HepG2 (cell line): ENCODE data around the gene SLC38A9. TPM values are rescaled to one million over a fixed set of nuclear protein-coding genes. Genes with fewer than 3 reads are reported as not detected.

Experiments
- ATAC-seq: fragments of 200-7000 bp; cut with Tn5 transposase; 3 replicates; pipeline ENCODE4 v1.9.1; 2020; ENCODE audit warnings: mild to moderate bottlenecking, moderate library complexity
- BruUV-seq: library from RNA; stranded (reverse); fragments of 400-500 nt; replicated peaks from 2 replicates; lab custom pipeline; 2021; lab: Mats Ljungman, UMichigan
- CTCF ChIA-PET: fragments of 300-600 bp; formaldehyde crosslinking; extraction: SDS; loops from one replicate; lab custom pipeline; 2021; ENCODE audit warnings: low total read pairs, inconsistent platforms, low intra/inter-chr PET ratio; lab: Yijun Ruan, JAX
- POLR2A ChIA-PET: fragments of 350-600 bp; sonication (Branson Sonifier 250); formaldehyde crosslinking; loops from one replicate; lab custom pipeline; 2020; ENCODE audit warnings: antibody characterized with exemption, inconsistent platforms; lab: Yijun Ruan, JAX
- DNase-seq: peaks from one replicate; pipeline ENCODE4 v3.0.0-alpha.2; 2015; ENCODE audit warnings: low spot score
- FAIRE-seq: peaks from 3 replicates; lab custom pipeline; 2011; peaks lifted over from hg19 to GRCh38; lab: Jason Lieb, UNC
- H2AFZ ChIP-seq: one replicate; pipeline ENCODE4 v1.6.1; 2011; ENCODE audit warnings: low read length, inconsistent platforms
- H3K27ac ChIP-seq: fragments of 300-600 bp; 3 replicates; pipeline ENCODE4 v1.8.0; 2011; ENCODE audit warnings: mixed run types, mild to moderate bottlenecking, mixed read lengths, low read length, inconsistent platforms; ENCODE audit not compliant: insufficient read depth; ENCODE audit errors: extremely low read length
- H3K27me3 ChIP-seq, 2 experiments: fragments of 200-600 bp in 1 of 2; 2 replicates in 1 of 2; 3 replicates in 1 of 2; pipeline versions ENCODE4 v1.6.0 to v1.8.0; 2011; ENCODE audit warnings: low read length in 2 of 2, mild to moderate bottlenecking in 2 of 2, moderate library complexity in 2 of 2, inconsistent platforms in 1 of 2; ENCODE audit not compliant: insufficient read depth in 2 of 2, control insufficient read depth in 1 of 2
- H3K36me3 ChIP-seq, 2 experiments: fragments of 200-600 bp in 1 of 2; replicated peaks in 1 of 2; 2 replicates in 1 of 2; 3 replicates in 1 of 2; pipeline versions ENCODE4 v1.5.1 to v1.8.0; 2011; ENCODE audit warnings: low read length in 2 of 2, inconsistent platforms in 1 of 2; ENCODE audit not compliant: insufficient read depth in 2 of 2, control insufficient read depth in 1 of 2
- H3K4me1 ChIP-seq: 2 replicates; pipeline ENCODE4 v1.5.1; 2012; ENCODE audit warnings: low read length, inconsistent platforms; ENCODE audit not compliant: insufficient read depth
- H3K4me2 ChIP-seq: 2 replicates; pipeline ENCODE4 v1.6.0; 2011; ENCODE audit warnings: low read depth, low read length, inconsistent platforms
- H3K4me3 ChIP-seq, 3 experiments: fragments of 200-600 bp in 1 of 3; sonication (generic), shearing (Covaris generic) in 1 of 3; replicated peaks in 1 of 3; 2 replicates each; pipeline ENCODE4 v1.5.1; 2011 to 2016; ENCODE audit warnings: low read length in 3 of 3, inconsistent platforms in 2 of 3, low read depth in 2 of 3, mild to moderate bottlenecking in 2 of 3, control low read depth in 1 of 3, mixed read lengths in 1 of 3; ENCODE audit not compliant: insufficient read depth in 1 of 3
- H3K79me2 ChIP-seq: one replicate; pipeline ENCODE4 v1.6.1; 2011; ENCODE audit warnings: low read length, inconsistent platforms; ENCODE audit not compliant: insufficient read depth
- H3K9ac ChIP-seq: 2 replicates; pipeline ENCODE4 v1.6.0; 2011; ENCODE audit warnings: mild to moderate bottlenecking, low read depth, low read length, inconsistent platforms; ENCODE audit not compliant: insufficient read depth
- H3K9me3 ChIP-seq: 2 replicates; pipeline ENCODE4 v1.5.1; 2012; ENCODE audit warnings: mild to moderate bottlenecking, low read length
- H4K20me1 ChIP-seq: 2 replicates; pipeline ENCODE4 v1.6.0; 2011; ENCODE audit warnings: inconsistent platforms, mild to moderate bottlenecking, low read length, moderate library complexity; ENCODE audit not compliant: insufficient read depth
- ARHGAP35 ChIP-seq: sonication (generic); formaldehyde crosslinking; IDR thresholded peaks from 2 replicates; pipeline ENCODE4 v1.9.0; 2022; ENCODE audit warnings: mild to moderate bottlenecking, inconsistent platforms, moderate library complexity, missing genetic modification reagents, borderline replicate concordance
- RORA ChIP-seq: sonication (generic); formaldehyde crosslinking; IDR thresholded peaks from 2 replicates; pipeline ENCODE4 v1.5.0; 2020; ENCODE audit warnings: mild to moderate bottlenecking, missing genetic modification reagents, moderate library complexity
- TBX3 ChIP-seq: fragments of 450-650 bp; IDR thresholded peaks from 2 replicates; pipeline ENCODE4 v1.6.1; 2017; ENCODE audit warnings: antibody characterized with exemption, mild to moderate bottlenecking, inconsistent platforms, borderline replicate concordance
- ZFP36L1 ChIP-seq: sonication (generic); formaldehyde crosslinking; IDR thresholded peaks from 2 replicates; pipeline ENCODE4 v1.8.0; 2022; ENCODE audit warnings: mild to moderate bottlenecking, missing genetic modification reagents, moderate library complexity
- ZNF451 ChIP-seq: sonication (generic); formaldehyde crosslinking; IDR thresholded peaks from 2 replicates; pipeline ENCODE4 v1.5.0; 2020; ENCODE audit warnings: mild to moderate bottlenecking, missing genetic modification reagents
- ZNF460 ChIP-seq: sonication (generic); formaldehyde crosslinking; IDR thresholded peaks from 2 replicates; pipeline ENCODE4 v1.5.1; 2020; ENCODE audit warnings: missing genetic modification reagents, mild to moderate bottlenecking, borderline replicate concordance
- ZNF510 ChIP-seq: sonication (generic); formaldehyde crosslinking; IDR thresholded peaks from 2 replicates; pipeline ENCODE4 v1.4.0; 2020; ENCODE audit warnings: low read depth, mild to moderate bottlenecking, missing genetic modification reagents
- ZNF766 ChIP-seq: sonication (generic); formaldehyde crosslinking; IDR thresholded peaks from 2 replicates; pipeline ENCODE4 v1.5.0; 2020; ENCODE audit warnings: missing genetic modification reagents, borderline replicate concordance
- ZNF772 ChIP-seq: sonication (generic); formaldehyde crosslinking; IDR thresholded peaks from 2 replicates; pipeline ENCODE4 v1.5.0; 2020; ENCODE audit warnings: mild to moderate bottlenecking, missing genetic modification reagents
- ZNF816 ChIP-seq: sonication (generic); formaldehyde crosslinking; IDR thresholded peaks from 2 replicates; pipeline ENCODE4 v1.8.0; 2022; ENCODE audit warnings: missing genetic modification reagents, mild to moderate bottlenecking, borderline replicate concordance
- WGBS: methylation state at CpG from one replicate; pipeline ENCODE4 v1.1.6; 2017; ENCODE audit warnings: low lambda C conversion rate; 5-methylcytosine and 5-hydroxymethylcytosine counted together
- in situ Hi-C: cut with HindIII; loops from 2 replicates; pipeline ENCODE4 v1.10.0; 2017; ENCODE audit warnings: low pct_unique_long_range_greater_than_20kb; ENCODE audit not compliant: extremely low pct_ligation_motif_present
- intact Hi-C: fragments of 100-400 bp; cut with micrococcal nuclease; formaldehyde crosslinking; loops from one replicate; pipeline ENCODE4 v1.10.0; 2022; ENCODE audit not compliant: unreplicated experiment
- polyA plus RNA-seq, 8 experiments: library from polyadenylated mRNA; depleted of rRNA in 3 of 8; stranded (reverse) in 7 of 8; unstranded in 1 of 8; fragments of >200 nt; fragmentation: Illumina TruSeq in 4 of 8; extraction: Trizol in 4 of 8; gene quantifications; 2 replicates each; pipeline versions ENCODE4 v1.2.1 to v1.2.3, GENCODE V29; 2011 to 2016; ENCODE audit warnings: low read depth in 4 of 8, missing spikeins in 1 of 8, mixed read lengths in 1 of 8; ENCODE audit not compliant: insufficient read depth in 1 of 8
- total RNA-seq, 5 experiments: library from RNA; depleted of rRNA; stranded (reverse); fragments of >200 nt; fragmentation: Illumina TruSeq; extraction: Trizol; gene quantifications; 2 replicates each; pipeline ENCODE4 v1.2.3, GENCODE V29; 2016; ENCODE audit warnings: low read depth in 1 of 5
- TF ChIP-seq, protein P1 (sequence below): sonication (generic); formaldehyde crosslinking; IDR thresholded peaks from 2 replicates; pipeline ENCODE4 v1.8.0; 2023; ENCODE audit warnings: mild to moderate bottlenecking, missing genetic modification reagents
- TF ChIP-seq, protein P2 (sequence below): sonication (generic); formaldehyde crosslinking; IDR thresholded peaks from 2 replicates; pipeline ENCODE4 v1.8.1; 2023; ENCODE audit warnings: mild to moderate bottlenecking, missing genetic modification reagents

Gene SLC38A9
- total and polyA plus RNA-seq, 2 of the 13 experiments (the other 11 are each of a cell fraction or from before 2014, with no cell fraction given): 19.3 to 36.0 TPM

DNA sequence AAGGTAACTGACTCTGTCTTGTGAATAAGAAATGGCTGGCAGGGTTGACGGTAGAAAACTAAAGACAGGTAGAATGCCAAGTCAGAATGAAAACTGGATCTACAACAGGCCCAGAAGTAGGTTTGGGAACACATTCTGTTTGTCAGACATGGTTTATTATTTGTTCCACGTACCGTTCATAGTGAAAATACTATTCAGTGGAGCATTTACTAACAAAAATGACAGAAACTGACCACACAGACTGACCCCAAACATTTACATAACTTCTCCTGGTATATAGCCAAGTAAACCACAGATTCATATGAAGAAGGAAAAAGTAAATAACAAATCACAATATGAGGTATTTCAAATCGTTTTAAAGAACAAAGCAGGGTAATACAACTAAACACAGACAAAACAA, 73.7 kb downstream of the SLC38A9 start:
- DNase-seq (no peak), ATAC-seq (no peak), FAIRE-seq (no peak)
- in situ Hi-C loops: no loop called here
- no peak overlapping the region for H3K9ac ChIP-seq
- BruUV-seq: no TSS peak
- H3K36me3 ChIP-seq: no peaks in the 10 kb centered on the region
- no peaks in the 10 kb centered on the region for H3K79me2 ChIP-seq
- H3K27ac ChIP-seq: no peak overlapping the region
- H3K4me3 ChIP-seq: no peak overlapping the region
- intact Hi-C loops: no loop called here
- 77% methylated on average over 4 of the region's 4 CpGs for WGBS
- ChIA-PET CTCF (no interaction called here), POLR2A (no interaction called here)
- no peak overlapping the region for H2AFZ ChIP-seq
- no peak overlapping the region for H3K4me2 ChIP-seq
- no peaks in the 10 kb centered on the region for H3K9me3 ChIP-seq
- H3K27me3 ChIP-seq: no peaks in the 10 kb centered on the region
- H4K20me1 ChIP-seq: no peaks in the 10 kb centered on the region
- H3K4me1 ChIP-seq: peaks cover 11% of the 10 kb centered on the region
- TF ChIP-seq ZNF510: no peak
- TF ChIP-seq TBX3: no peak
- no peak for TF ChIP-seq ZFP36L1 (CRISPR knock-in tag)
- TF ChIP-seq ARHGAP35: no peak
- no peak for TF ChIP-seq ZNF772
- TF ChIP-seq, protein P1, sequence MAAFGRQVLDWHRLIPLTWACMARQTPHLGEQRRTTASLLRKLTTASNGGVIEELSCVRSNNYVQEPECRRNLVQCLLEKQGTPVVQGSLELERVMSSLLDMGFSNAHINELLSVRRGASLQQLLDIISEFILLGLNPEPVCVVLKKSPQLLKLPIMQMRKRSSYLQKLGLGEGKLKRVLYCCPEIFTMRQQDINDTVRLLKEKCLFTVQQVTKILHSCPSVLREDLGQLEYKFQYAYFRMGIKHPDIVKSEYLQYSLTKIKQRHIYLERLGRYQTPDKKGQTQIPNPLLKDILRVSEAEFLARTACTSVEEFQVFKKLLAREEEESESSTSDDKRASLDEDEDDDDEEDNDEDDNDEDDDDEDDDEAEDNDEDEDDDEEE (CRISPR knock-in tag): no peak
- no peak for TF ChIP-seq ZNF766 (CRISPR knock-in tag)
- no peak for TF ChIP-seq ZNF451 (CRISPR knock-in tag)
- no peak for TF ChIP-seq RORA (CRISPR knock-in tag)
- TF ChIP-seq ZNF816: no peak
- TF ChIP-seq, protein P2, sequence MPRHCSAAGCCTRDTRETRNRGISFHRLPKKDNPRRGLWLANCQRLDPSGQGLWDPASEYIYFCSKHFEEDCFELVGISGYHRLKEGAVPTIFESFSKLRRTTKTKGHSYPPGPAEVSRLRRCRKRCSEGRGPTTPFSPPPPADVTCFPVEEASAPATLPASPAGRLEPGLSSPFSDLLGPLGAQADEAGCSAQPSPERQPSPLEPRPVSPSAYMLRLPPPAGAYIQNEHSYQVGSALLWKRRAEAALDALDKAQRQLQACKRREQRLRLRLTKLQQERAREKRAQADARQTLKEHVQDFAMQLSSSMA (CRISPR knock-in tag): no peak
- TF ChIP-seq ZNF460 (CRISPR knock-in tag): no peak
